Muscle of leg (tissue), 11 donors: ENCODE results near the gene LMO1. TPM values are rescaled to one million over a fixed set of nuclear protein-coding genes. Genes with fewer than 3 reads are reported as not detected.

Experiments used
- DNase-seq: peaks from one replicate; pipeline ENCODE4 v3.0.0; 2013
- H3K27ac ChIP-seq: one replicate; pipeline ENCODE4 v1.5.1; 2013; ENCODE audit warnings: mild to moderate bottlenecking, low read length, control low read depth
- H3K27me3 ChIP-seq: one replicate; pipeline ENCODE4 v1.6.1; 2013; ENCODE audit warnings: low read length; ENCODE audit not compliant: control insufficient read depth, insufficient read depth
- H3K36me3 ChIP-seq: one replicate; pipeline ENCODE4 v1.6.1; 2013; ENCODE audit warnings: low read length; ENCODE audit not compliant: control insufficient read depth, insufficient read depth
- H3K4me1 ChIP-seq: one replicate; pipeline ENCODE4 v1.6.1; 2013; ENCODE audit warnings: low read length; ENCODE audit not compliant: control insufficient read depth, insufficient read depth
- H3K4me3 ChIP-seq: one replicate; pipeline ENCODE4 v1.5.1; 2013; ENCODE audit warnings: low read length, control low read depth
- H3K9me3 ChIP-seq: replicated peaks from 2 replicates; pipeline ENCODE4 v1.6.1; 2013; ENCODE audit warnings: low read depth, low read length; ENCODE audit not compliant: control insufficient read depth
- WGBS: methylation state at CpG from one replicate; pipeline ENCODE4 v1.1.5; 2013; ENCODE audit warnings: missing lambda C conversion rate; ENCODE audit not compliant: insufficient coverage; 5-methylcytosine and 5-hydroxymethylcytosine counted together
- polyA plus RNA-seq, 8 donors: library from polyadenylated mRNA; unstranded; fragments of 120-200 nt; gene quantifications; one replicate each; pipeline versions ENCODE4 v1.2.1 to v1.2.3, GENCODE V29; 2013; ENCODE audit warnings: inconsistent platforms in 1 of 8, low replicate concordance in 1 of 8; ENCODE audit not compliant: insufficient read length in 8 of 8, insufficient read depth in 1 of 8
- total RNA-seq: library from RNA; stranded (reverse); fragments of 120-200 nt; gene quantifications from one replicate; pipeline ENCODE4 v1.2.4, GENCODE V29; 2013

LMO1 gene
- total and polyA plus RNA-seq, 9 donors: 0.59 to 3.4 (median 2.0) TPM

DNA sequence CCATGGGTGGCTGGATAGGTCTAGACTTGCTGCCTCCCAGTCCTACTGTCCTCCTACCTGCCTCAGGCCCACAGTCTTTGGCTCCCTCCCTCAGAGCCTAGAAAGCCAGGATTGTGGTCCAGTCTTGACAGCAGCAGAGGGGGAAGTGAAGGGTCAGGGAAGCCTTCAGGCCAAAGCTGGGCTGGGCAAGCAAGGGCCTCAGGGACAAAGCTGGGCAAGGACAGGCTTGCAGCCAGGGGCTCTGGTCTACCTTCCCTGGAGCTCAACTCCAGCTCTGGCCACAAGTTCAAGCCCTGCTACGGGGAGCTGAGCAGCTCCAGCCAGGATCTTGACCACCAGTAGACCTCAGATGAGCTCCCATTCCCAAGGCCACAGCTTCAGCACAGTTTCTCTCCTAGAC is 14.9 kb downstream of the LMO1 start:
- H3K36me3 ChIP-seq: no peaks in the 10 kb centered on the region
- H3K4me3 ChIP-seq: no peak overlapping the region
- H3K27ac ChIP-seq: no peak overlapping the region
- 100% methylated on average over 1 of the region's 1 CpG for WGBS
- H3K9me3 ChIP-seq: no peaks in the 10 kb centered on the region
- H3K4me1 ChIP-seq: peaks cover 9% of the 10 kb centered on the region
- no peak for DNase-seq
- peaks cover 2% of the 10 kb centered on the region for H3K27me3 ChIP-seq

DNA sequence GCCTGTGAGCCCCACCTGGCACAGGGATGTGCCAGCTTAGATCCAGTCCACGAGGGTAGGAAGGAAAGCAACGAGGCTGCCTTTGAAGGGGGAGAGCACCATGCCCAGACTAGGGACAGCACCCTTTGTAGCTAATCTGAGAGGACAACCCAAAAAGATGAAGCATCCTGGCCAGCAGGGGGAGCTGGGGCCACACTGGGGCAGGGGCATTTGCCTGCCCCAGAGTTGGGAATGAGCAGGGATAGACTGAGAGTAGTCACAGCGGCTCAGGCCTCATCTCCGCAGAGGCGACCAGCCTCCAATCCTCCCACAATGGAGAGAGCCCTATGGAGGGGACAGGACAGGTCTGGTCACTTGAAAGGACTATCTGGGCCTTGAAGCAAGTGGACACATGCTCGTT is 16.4 kb downstream of the LMO1 start:
- Histone ChIP-seq H3K27me3 (peaks cover 5% of the 10 kb centered on the region), H3K4me1 (peaks cover 13% of the 10 kb centered on the region), H3K4me3 (no peak overlapping the region), H3K9me3 (no peaks in the 10 kb centered on the region), H3K27ac (no peak overlapping the region), H3K36me3 (no peaks in the 10 kb centered on the region)
- WGBS: 70% methylated on average over 3 of the region's 6 CpGs
- DNase-seq: no peak

DNA sequence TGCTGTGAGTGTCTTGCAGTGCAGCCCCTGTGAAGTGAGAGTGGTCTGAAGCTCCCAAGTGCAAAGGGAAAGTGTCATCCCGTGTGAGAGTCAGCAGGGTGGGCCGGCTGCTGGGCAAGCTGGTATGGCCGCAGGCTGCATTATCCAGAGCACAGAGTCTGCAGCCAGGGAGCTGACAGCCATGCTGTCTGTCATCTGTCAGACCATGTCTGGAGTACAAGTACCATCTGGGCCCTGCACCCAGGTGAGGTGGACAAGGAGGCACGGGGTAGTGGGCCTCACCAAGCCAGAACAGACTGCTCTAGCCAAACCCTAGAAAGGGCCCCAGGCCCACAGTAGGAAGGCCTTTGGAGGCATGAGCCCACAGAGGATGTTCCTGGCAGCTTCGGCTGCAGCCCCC is 20.2 kb downstream of the LMO1 start:
- Histone ChIP-seq H3K4me1 (peaks cover 12% of the 10 kb centered on the region), H3K27me3 (peaks cover 10% of the 10 kb centered on the region), H3K27ac (no peak overlapping the region), H3K36me3 (no peaks in the 10 kb centered on the region), H3K9me3 (no peaks in the 10 kb centered on the region), H3K4me3 (no peak overlapping the region)
- no peak for DNase-seq
- WGBS: 61% methylated on average over 4 of the region's 5 CpGs

DNA sequence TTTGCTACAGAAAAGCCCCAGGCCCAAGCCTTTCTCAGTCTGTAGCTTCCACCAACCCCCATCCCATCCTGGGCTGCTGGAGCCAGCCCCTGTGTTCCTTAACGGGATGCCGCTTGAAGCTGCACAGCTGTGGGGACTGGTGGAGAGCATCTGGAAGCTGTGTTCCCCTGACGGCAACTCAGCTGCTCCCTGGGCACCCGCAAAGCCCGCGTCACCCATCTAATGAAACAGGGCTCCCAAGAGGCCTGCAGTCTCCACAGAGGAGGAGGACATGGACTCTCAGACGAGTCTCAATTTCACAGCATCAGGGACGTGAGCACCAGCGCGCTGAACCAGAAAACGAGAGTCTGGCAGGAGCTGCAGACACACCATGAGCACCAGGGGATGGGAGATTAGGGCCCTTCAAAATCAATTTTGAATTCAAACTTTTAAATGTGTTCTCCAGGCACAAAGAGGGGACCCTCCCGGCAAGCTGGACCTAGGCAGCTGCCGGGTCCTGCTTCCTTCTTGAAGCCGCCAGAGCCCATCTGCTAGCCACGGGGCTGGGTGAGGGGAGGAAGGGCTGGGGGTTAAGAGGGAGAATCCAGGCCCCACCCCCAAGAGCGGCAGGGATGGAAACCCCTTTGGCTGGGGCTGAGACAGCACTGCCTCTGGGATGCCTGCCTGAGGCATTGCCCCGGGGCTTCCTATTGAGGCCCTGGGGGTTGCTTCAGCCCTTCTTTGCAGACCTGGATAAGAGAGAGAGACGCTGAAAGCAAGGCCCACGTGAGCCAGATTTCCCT is 21.0 kb downstream of the LMO1 start:
- Histone ChIP-seq H3K36me3 (no peaks in the 10 kb centered on the region), H3K27ac (no peak overlapping the region), H3K27me3 (peaks cover 10% of the 10 kb centered on the region), H3K9me3 (no peaks in the 10 kb centered on the region), H3K4me1 (peaks cover 12% of the 10 kb centered on the region), H3K4me3 (no peak overlapping the region)
- 21% methylated on average over 13 of the region's 19 CpGs for WGBS
- DNase-seq: no peak

DNA sequence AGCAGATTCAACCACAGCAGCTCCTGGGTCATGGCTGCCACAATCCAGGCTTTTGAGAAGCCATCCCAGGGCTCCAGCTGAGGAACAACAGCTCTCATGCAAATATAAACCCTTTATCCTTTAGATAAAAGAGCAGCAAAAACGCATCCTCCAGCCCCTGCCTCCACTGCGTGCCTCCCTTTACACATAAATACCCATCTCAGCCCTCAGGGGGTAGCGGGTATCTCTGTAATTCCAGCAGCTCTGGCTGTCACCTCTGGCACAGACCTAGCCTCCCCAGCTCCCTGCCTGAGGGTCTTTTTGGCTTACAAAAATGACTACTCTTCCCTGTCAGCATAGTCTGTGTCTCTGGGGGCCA is 21.6 kb downstream of the LMO1 start:
- H3K36me3 ChIP-seq: no peaks in the 10 kb centered on the region
- peaks cover 10% of the 10 kb centered on the region for H3K27me3 ChIP-seq
- H3K4me3 ChIP-seq: no peak overlapping the region
- 33% methylated on average over 2 of the region's 3 CpGs for WGBS
- H3K4me1 ChIP-seq: peaks cover 12% of the 10 kb centered on the region
- no peak for DNase-seq
- H3K27ac ChIP-seq: no peak overlapping the region
- no peaks in the 10 kb centered on the region for H3K9me3 ChIP-seq

DNA sequence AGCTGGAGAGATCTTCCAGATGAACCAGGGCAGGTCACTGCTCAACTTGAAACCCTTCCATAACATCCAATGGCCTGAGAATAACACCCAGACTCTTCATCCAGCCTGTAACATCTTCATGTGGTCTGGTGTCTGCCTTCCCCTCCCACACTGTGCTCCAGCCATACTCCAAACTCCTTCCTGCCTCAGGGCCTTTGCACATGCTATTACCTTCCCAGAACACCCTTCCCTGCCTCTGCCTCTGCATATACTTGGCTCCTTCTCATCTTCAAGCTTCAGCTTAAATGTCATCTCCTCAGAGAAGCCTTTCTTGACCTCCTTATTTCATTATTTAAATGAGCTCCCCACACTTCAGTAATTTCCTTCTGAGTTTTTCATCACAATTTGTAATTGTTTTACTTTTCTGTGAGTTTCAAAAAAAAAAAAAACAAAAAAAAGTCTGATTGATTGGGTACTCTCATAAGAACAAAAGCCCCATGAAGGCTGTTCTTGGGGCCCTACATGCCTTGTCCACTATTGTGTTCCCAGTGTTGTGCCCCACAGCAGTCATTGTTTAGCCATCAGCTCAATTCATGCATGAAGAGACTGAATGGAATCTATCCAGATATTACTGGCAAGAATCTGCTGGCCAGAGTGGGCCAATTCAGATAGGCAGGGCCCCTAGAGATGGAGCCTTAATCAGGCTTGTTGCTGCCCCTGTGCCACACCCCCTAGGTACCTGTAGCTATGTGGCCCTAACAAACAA is 22.1 kb downstream of the LMO1 start:
- no peak for DNase-seq
- no peak overlapping the region for H3K27ac ChIP-seq
- H3K4me3 ChIP-seq: no peak overlapping the region
- no peaks in the 10 kb centered on the region for H3K9me3 ChIP-seq
- H3K27me3 ChIP-seq: peaks cover 10% of the 10 kb centered on the region
- H3K36me3 ChIP-seq: no peaks in the 10 kb centered on the region
- peaks cover 12% of the 10 kb centered on the region for H3K4me1 ChIP-seq

DNA sequence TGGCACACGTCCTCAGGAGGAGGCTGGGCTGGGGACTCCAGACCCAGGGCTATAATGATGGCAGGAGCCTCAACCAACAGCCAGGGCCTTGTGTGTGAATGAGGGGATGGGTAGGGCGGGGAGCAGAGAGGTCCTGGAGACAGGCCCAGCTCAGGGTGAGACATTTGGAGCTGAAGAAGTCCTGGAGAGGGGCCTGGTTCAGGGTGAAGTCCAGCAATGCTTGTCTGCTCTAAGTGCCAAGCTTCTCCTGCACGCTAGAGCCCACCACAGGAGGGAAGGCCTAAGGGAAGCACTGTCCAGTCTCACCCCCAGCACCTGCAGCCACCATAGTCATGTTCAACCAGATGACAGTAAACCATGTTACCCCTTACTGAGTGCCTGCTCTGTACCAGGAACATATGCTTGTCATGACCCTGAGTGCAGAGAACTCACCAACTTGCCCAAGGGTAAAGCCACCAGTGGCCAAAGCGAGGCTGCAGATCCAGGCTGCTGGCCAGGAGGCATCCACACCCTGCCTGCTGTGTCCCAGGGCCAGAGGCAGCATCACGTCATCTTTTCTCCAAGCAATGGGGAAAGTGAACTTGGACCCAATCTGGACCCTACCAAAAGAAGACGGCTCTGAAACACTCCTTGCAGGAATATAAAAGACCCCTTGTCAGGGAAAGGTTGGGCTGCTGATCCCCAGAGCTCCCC is 24.0 kb downstream of the LMO1 start:
- no peaks in the 10 kb centered on the region for H3K9me3 ChIP-seq

DNA sequence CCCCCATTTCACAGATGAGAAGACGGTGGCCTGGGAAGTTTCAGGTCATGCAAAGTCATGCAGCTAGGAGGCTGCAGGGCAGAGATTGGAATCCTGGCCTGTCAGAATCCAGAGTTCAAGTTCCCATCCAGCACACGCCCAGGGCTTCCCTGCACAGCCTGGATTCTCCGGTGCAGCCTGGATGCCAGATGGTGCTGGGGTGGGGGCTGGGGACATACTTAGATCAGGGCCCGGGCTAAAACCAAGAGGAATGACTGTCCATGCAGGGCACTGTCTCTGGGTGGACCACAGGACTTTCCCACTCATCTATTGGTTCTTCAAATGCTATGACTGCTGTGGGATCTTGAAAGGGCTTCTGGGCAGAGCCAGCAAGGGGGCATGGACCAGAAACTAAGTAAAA is 24.6 kb downstream of the LMO1 start:
- no peaks in the 10 kb centered on the region for H3K36me3 ChIP-seq
- no peak overlapping the region for H3K27ac ChIP-seq
- H3K9me3 ChIP-seq: no peaks in the 10 kb centered on the region
- WGBS: no CpG with 5 or more reads among the region's 4 CpGs
- H3K4me3 ChIP-seq: no peak overlapping the region
- peaks cover 12% of the 10 kb centered on the region for H3K4me1 ChIP-seq
- peaks cover 8% of the 10 kb centered on the region for H3K27me3 ChIP-seq
- DNase-seq: no peak

More for the DNA sequence above, 24.0 kb downstream of the LMO1 start:
- WGBS: 70% methylated on average over 4 of the region's 6 CpGs
- peaks cover 8% of the 10 kb centered on the region for H3K27me3 ChIP-seq
- DNase-seq: no peak
- H3K36me3 ChIP-seq: no peaks in the 10 kb centered on the region
- H3K27ac ChIP-seq: no peak overlapping the region
- H3K4me1 ChIP-seq: peaks cover 12% of the 10 kb centered on the region
- no peak overlapping the region for H3K4me3 ChIP-seq

DNA sequence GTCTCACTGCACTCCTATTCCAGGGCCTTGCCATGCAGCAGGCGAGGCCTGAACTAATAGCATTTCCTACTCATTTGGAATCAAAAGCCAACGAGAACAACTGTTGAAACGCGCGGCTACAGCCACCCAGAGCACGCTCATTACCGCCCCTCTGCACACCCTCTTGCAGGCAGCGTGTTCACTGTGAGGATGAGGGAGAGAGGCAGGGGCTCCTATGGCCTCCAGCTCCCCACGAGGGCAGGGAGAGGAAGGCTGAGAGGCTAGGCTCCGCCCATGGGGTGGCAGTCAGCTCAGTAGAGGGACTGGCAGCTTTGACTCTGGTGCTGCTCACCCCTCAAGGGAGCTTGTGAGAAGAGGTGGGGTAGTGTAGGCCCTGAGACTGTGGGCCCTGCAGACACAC is 26.2 kb downstream of the LMO1 start:
- DNase-seq: no peak
- peaks cover 7% of the 10 kb centered on the region for H3K27me3 ChIP-seq
- 74% methylated on average over 4 of the region's 10 CpGs for WGBS
- H3K27ac ChIP-seq: no peak overlapping the region
- H3K4me1 ChIP-seq: peaks cover 8% of the 10 kb centered on the region
- H3K4me3 ChIP-seq: no peak overlapping the region
- H3K36me3 ChIP-seq: no peaks in the 10 kb centered on the region
- H3K9me3 ChIP-seq: no peaks in the 10 kb centered on the region

DNA sequence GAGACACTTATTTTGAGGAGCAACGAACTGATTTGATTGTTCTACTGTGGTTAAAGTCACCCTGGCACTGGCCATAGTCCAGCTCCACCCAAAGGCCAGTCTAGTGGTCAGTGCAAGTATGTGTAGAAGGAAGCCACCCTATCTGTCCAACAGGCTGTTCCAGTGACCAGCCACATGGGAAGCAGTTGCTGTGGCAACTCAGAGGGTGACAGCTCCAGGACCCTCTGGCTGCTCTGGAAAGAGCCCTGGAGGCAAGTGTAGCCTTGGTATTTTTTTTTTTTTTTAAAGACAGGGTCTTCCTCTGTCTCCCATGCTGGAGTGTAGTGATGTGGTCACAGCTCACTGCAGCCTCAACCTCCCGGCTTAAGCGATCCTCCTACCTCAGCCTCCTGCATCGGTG is 27.8 kb downstream of the LMO1 start:
- no peak for DNase-seq
- H3K36me3 ChIP-seq: no peaks in the 10 kb centered on the region
- no peak overlapping the region for H3K4me3 ChIP-seq
- no peaks in the 10 kb centered on the region for H3K27me3 ChIP-seq
- H3K27ac ChIP-seq: no peak overlapping the region
- WGBS: no CpG with 5 or more reads among the region's 4 CpGs
- H3K9me3 ChIP-seq: no peaks in the 10 kb centered on the region
- H3K4me1 ChIP-seq: no peaks in the 10 kb centered on the region
